HG03045 (cell line): Measurements from ENCODE around the gene TSSK6.
"Not testable (repeated sequence)": the region's sequence is repeated elsewhere in the genome, so short reads cannot be mapped to it uniquely, and the experiment has no call there.

Experiments
- ATAC-seq: cut with Tn5 transposase; IDR thresholded peaks from one replicate; pipeline ENCODE4 v1.9.1; 2021; ENCODE audit warnings: mild to moderate bottlenecking, moderate library complexity; ENCODE audit not compliant: unreplicated experiment

The TSSK6 gene

DNA sequence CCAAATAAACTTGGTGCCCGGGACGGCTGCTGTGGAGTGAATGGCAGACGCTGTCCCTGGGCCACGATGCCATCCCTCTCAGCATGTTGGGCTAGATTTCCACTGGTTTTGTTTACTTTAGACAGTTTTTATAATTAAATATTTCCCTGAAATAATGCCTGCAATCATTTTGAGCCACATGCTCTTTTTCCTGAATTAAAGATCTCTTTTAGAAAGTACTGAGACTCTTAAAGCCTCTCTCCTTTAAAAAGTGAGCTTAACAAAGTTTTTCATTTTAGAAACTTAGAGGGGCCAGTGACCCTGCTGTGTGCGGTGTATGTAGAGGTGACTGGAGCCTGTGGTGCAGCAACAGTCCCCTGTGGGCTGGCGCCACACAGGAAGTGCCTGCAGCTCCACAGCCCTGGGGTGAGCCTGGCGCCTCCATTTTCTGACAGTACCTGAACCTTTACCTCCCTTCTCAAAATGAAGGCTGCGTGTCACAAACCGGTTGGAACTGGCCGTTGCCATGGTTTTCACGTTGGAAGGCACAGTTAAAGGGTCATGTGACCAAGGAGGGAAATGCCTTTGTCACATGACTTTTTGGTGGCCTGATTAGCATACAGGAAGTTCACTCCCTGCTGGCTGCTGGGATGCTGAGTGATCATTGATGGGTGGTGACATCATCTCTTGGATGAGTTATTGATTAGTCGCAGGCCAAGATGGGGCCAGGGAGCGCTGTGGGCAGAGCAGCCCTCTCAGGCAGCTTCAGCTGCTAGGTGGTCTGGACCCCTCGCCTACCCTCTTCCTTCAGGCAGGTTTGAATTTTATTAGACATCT is 26.3 kb downstream of the TSSK6 start:
- ATAC-seq, result no peak

DNA sequence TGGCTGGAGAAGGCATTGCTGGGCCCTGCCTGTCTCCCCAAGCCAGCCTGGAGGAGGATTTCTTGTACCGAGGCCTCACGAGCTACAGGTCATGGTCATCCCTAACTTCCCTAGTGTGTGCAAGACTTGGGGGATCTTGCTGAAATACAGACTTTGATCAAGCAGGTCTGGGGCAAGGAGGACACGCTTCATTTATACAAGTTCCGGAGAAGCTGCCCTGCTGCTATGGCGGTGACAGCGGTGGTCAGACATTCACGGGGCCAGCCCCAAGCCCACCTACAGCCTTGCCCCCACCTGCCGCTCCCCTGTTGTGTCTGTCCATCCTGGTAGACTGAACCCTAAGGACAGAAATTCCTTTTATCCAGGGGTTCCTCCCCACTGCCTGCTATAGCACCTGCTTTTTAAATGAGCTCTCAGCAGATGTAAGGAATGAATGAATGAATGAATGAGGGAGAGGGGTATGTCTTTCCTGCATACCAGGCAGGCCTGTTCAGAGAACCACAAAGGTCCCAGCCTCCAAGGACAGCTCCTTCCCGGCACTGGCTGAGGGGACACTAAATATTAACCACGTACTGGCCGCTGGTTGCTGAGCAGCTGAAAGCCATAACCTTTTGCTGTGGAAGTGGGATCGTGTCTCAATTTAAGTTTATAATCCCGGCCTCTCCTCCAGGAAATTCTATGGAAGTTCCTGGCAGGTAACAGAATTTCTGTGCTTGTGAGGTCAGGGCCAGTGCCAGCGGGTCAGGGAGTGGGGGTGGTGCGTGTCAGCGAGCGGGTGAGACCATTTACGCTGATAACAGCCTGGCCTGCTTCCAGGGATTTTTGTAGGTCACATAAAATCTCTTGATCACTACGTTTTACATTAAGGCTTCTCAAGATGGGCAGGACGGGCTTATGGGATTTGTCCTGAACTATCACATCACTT is 27.1 kb downstream of the TSSK6 start:
- no peak for ATAC-seq

DNA sequence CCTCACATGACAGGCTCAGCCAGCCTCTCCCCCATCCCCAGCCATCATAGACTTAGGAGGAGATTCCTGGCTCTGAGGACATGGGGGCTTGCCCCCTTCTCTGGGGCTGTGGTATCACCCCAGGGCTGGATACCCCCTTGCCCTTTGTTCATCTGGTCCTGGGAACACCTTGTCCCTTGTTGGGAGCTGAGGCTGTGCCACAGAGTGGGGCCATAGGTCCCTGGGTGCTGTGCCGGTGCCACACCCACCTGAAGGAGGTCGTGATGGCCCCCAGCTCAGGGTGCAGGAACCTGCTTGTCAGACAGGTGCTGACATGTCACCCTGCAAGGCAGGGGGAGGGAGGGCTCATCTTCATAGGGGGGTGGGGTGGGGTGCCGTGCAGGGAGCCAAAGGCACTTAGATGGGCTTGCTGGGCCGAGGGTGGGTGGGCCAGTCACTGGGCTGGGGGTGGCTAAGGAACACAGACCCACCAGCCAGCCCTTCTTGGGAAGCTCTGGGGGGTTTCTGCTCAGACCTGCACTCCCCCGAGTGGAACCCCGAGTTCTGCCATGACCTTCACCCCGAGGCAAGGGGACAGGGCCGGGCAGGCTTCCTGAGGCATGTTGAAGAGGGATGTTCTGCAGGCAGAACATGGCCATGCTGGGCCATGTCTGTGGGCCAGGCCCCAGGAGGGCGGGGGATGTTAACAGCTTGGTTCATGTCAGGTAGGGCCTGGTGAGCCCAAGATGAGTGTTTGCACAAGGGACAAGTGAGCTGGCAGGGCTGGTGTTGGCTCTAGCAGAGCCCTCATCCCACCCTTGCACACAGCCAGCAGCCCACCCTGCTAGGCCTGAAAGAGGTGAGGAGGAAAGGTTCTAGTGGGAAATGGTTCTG is 28.0 kb downstream of the TSSK6 start:
- ATAC-seq, result no peak

DNA sequence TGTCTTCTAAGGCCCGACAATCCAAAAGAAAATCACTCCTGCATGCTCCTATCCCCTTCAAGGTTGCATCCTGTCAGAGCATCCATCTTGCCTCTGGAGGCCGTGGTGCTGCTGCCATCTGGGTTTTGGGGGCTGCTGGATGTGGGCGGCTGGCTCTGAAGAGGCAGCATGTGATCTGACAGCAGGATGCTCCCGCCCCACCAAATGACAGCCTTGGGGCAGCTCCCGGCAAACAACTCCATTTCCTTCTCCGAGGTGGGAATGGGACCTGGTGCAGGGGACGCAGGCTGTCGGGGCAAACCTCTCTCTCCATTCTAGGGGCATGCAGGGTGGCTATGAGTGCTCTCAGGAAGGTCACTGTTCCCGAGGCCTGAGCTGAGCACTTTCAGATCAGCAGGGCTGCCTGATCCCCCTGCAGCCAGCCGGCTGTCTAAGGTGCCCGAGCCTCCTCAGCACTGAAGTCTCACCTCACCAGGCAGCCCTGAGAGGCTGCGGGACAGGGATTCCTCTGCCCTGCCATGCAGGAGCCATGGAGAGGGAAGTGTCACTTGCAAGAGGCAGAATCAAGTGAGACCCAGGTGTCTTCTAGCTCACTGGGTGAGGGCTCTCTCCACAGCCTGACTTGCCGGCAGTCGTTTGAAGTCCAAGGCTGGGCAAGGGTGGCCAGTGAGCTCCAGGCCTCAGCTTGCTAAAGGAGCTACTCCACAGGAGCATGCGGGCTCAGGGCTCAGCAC is 28.8 kb downstream of the TSSK6 start:
- no peak for ATAC-seq

DNA sequence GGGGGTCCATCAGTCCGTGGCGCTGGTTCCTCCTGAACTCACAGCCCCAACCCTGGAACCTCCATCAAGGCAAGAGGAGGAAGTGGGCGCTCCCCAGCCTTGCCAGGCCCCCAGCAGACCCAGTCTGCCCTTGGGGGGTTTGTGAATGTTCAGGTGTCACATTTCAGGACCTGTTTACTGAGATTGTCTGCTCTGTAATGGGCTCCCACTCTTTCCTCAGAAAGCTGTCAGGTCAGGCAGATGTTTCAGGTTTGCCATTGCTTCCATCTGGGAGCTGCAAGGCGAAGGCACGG is 29.4 kb downstream of the TSSK6 start:
- no peak for ATAC-seq

DNA sequence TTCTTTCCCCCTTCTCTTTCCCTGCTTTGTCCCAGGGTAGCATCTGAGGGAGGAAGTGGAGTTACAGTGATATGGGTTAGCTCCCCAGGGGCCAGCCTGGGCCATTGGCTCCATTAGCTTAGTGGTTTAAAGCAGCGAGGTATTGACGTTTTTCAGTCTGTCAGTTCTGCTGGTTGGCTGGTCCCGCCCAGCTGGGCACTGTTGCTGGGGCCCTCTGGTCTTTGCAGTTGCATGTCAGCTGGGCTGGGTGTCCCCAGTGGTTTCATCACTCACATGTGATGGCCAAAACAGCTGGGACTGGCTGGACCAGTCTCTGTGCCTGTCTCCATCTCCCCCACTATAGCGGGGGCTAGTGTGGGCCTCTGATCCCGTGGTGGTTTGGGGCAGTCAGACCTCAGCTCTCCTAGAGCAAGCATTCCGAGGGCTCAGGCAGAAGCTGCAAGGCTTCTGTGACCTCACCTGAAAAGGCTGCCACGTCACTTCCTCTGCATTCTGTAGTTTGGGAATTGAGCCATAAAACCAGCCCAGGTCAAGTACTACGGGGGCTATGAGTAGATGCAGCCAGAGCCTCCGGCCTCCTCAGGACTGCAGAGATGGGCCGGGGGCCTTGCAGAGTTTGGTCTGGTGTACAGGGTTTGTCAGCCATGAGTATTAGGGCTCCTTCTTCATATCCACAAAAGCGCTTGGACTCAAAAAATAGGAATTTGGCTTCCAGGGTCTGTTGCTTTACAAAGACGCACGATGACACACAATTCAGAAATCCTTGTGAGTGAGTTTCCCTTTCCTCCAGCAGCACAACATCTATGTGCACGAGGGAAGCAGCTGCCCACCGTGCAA is 30.0 kb downstream of the TSSK6 start:
- no peak for ATAC-seq

DNA sequence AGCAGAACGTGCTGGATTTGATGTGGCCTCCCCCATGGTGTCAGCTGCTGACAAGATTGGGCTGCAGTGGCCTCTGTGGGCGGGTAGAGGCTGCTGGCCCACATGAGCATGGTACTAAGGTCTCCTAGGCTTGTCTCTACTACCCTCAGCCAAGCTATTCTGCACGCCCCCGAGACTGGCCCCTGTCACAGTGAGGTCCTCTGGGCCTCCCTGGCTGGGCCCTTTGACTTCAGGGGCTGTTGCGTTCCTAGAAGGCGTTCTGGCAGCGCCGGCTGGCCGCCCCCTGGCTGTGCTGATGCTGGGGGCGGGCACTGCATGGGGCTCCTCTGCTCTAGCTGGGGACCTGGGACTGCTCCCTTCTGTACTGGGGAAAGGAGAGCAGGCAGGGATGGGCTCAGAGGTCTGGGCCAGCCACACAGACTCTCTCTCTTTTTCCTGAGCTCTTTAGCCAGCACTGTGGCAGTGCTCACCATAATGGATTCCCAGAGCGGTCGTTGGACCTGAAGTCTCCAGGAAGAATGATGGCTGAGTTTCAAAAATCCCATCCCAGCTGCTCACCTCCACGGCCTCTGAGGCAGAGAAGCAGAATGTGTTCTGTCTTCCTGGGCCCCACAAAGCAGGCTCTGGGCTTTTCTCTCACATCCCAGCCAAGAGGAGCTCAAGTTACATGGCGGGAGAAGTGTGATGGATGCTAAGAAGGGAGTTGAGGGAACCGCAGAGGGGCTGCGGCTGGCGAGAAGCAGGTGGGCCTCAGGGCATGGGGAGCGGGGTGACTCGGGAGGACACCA is 32.3 kb downstream of the TSSK6 start:
- ATAC-seq, result no peak

DNA sequence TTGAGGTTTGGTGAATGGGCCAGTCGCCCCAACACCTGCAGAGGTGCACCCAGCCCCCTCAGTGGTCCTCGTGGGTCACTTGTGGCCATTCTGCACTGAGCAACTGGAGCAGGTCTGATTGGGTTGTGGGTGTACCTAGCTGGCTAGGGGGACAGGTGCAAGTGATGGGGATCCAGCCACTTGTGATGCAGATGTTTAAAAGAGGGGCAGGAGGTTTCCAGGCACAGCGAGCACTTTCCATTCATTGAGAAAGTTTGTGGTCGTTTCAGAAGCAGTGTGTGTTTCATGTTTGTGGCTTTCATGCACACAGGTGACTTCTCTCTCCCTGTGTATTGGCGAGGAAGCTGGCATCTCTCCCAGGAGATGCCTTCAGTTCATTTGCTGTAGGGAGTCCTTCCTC is 34.7 kb downstream of the TSSK6 start:
- no peak for ATAC-seq

DNA sequence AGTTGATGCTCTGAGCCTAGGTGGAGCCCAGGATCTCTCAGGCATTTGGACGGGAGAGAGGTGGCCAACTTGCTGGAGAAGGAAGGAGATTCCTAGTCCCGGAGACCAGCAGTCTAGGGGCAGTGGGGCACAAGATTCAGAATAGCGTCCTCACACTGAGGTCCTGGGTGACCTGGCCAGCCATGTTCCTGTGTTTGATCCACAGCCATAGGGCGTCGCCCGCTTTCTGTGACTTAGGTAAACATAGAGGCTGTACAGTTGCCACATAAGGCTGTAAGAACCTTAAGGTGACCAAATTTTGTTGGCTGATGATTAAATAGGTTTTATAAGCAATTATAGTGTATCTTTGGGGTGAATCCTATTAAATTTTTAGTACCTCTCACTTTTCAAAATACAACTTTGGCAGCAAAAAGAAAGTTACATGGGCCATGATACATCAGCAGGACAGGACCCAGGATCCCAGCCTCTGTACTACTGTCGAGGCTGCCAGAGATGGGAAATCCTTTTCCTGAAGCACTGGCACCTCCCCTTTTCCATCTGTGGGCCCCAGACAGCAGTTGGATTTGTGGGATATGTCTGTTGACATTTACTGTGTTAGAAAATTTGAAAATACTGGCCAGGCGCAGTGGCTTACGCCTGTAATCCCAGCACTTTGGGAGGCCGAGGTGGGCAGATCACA is 37.5 kb downstream of the TSSK6 start:
- no peak for ATAC-seq

DNA sequence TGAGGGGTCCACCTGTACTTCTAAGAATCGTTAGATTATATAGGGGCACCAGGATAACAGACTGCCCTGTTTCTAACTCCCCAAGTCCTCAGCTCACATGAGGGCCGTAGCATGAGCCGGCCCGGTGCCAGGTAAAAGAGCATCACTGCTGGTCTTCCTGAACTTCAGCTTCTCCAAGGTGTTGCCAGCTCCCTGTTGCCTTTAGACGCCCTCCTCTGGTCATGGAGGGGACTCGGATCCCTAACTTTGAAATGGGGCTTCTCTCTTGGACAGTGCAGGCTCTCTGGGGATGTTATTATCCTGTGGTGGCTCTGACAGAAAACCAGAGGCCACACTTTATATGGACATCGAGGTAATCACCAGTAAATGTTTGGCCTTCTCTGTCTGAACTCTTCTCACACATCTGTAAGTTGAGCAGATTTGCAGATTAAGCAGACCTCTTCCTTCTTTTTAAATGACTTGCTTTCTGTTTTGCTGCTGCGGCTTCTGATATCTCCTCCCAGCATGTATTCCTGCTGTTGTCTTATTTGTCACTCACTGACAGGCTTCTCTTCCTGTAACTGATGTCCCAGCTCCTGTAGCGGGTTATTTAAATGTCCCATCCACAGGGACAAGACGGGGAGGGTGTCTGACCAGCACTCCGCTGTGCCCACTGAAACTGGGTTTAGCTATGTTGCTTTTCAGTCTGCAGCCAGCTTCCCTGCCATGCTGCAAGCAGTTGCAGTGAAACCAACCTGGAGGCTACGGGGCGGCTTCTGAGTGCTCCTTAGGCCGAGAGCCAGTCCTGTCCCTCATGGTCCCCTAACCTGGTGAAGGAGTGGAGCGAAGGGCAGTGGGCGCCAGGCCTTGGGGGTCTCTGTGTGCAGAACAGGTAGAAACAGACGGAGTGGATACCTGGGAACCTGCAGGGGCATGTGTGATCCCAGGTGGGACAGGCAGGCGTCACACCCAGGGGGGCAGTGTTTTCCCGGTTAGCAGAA is 39.2 kb downstream of the TSSK6 start:
- ATAC-seq, result no peak

DNA sequence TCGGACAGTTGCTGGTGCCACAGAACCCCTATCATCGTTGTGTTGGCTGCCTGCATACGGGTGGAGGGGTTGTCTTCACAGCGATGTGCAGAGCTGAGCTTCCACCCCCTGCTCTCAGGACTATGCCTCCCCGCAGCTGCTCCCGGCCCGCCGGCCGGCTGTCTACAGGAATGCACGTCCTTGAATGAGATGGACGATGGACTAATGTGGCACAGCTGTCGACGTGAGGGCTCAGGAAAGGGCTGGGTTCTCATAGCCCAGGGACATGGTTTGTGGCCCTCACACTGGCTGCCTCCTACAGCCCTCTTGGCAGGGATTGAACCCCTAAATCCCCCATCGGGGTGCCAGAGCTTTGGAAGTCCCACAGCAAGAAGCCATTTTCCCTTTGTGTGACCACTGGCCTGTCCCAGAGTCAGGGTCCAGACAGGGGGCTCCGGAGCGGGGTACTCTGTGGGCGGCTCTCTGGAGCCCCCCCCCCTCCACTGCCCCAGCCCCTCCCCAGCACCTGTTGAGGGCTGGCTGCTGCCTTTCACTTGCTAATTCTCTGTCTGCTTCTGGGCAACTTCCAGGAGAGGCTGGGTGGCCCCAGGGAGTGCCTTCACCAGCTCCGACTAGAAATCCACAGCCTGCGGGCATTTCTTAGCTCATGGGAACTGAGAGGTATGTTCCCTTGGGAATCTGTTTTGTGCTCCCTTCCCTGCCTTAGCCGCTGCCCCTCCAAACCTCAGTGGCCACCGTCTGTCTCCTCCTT is 40.2 kb downstream of the TSSK6 start:
- no peak for ATAC-seq

DNA sequence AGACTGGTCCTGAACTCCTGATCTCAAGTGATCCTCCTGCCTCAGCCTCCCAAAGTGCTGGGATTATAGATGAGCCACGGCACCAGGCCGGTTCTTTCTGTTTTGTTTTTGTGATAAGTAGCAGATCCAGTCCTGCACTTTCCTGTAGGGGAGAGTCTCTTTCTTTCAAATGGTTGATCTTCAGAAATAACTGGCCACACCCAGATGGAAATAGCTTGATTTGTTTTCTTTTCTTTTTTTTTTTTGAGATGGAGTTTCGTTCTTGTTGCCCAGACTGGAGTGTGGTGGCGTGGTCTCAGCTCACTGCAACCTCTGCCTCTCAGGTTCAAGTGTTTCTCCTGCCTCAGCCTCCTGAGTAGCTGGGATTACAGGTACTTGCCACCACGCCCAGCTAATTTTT is 43.2 kb downstream of the TSSK6 start:
- ATAC-seq, result not testable (repeated sequence)

DNA sequence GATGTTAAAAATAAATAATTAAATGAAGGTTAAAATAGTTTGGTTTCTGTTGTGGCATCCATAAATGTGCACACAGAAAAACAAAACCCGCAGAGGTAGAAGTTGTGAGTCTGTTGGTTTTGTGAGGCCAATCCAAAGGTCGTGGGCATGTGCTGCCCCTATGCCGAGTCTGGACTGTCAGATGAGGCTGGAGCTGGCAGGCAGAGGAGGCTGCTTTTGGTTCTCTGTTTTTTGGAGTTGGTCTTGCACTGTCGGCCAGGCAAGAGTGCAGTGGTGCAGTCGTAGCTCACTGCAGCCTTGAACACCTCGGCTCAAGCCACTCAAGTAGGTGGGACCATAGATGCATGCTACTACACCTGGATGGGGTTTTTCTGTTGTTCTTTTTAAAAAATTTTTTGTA is 43.7 kb downstream of the TSSK6 start:
- no peak for ATAC-seq

DNA sequence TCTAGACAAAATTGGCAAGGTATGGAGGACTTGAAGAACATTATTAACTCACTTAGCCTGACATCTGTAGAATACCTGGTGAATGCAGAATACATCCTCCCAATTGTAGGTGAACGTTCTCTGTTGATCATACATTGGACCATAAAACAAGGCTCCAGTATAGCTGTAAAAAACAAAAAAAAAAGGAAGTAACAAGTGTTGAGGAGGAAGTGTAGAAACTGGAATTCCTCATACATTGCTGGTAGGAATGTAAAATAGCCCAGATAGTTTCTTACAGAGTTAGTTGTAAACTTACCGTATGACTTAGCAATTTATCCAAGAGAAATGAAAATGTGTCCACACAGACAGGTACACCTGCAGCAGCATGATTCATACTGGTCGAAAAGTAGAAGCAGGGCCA is 44.8 kb downstream of the TSSK6 start:
- ATAC-seq, result no peak

DNA sequence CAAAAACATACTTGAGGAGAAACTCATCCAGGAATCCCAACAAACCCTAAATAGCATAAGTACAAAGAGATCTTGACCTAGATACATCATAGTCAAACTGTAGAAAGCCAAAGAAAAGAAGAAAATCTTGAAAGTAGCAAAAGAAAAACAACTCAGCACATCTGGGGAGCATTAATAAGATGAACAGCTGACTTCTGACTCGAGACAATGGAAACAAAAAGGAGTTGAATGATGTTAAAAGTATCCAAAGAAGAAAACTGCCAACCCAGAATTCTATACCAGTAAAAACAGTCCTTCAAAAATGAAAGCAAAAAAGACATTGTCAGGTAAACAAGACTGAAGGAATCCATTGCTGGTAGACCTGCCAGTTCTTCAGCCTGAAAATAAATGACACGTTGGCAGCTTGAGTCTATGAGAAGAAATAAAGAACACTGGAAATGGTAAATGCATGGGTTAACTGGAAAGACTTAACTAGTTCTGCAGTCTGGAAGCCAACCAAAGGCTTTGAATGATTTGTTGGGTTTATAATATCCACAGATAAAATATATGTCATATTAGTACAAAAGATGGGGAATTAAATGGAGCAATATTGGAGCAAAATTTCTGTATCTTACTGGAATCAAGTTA is 46.8 kb downstream of the TSSK6 start:
- no peak for ATAC-seq

DNA sequence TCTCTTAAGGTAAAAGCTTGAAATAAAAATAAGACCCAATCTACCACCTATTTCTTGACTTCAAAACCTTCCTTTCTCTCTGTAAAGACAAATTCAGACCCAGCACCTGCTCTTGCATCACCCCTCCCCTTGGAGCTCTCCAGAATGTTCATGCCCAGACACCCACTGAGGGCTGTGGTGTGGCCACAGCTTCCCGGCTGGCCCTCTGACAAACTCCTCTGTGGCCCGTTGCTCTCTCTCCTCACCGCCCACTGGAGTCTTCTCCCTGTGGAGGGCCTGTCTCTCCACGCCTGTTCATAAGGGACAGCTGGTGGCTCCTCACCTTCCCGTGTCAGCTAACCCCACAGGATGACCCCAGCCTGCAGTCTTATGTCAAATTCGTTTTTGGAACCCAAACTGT is 49.1 kb downstream of the TSSK6 start:
- no peak for ATAC-seq
